ENCODE results near the gene PSMC4.
A peak's percentile ranks its signal among the peaks of the same experiment; 100 is the strongest.

The PSMC4 gene

GRCh38 chr19:39993605-39994004, 22.6 kb downstream of the PSMC4 start:
- no peak for DNase-seq (ENCODE audit: low spot score)

- DNase-seq (ENCODE audit: low spot score) = no peak
These were observed 23.4 kb downstream of the PSMC4 start for GRCh38 chr19:39994361-39994760.

- no peak for DNase-seq (ENCODE audit: low spot score)
These were observed 24.8 kb downstream of the PSMC4 start for GRCh38 chr19:39995794-39996193.

GRCh38 chr19:39996218-39996810, 25.3 kb downstream of the PSMC4 start:
- peak; percentile 51 for DNase-seq (ENCODE audit: low spot score)

DNA sequence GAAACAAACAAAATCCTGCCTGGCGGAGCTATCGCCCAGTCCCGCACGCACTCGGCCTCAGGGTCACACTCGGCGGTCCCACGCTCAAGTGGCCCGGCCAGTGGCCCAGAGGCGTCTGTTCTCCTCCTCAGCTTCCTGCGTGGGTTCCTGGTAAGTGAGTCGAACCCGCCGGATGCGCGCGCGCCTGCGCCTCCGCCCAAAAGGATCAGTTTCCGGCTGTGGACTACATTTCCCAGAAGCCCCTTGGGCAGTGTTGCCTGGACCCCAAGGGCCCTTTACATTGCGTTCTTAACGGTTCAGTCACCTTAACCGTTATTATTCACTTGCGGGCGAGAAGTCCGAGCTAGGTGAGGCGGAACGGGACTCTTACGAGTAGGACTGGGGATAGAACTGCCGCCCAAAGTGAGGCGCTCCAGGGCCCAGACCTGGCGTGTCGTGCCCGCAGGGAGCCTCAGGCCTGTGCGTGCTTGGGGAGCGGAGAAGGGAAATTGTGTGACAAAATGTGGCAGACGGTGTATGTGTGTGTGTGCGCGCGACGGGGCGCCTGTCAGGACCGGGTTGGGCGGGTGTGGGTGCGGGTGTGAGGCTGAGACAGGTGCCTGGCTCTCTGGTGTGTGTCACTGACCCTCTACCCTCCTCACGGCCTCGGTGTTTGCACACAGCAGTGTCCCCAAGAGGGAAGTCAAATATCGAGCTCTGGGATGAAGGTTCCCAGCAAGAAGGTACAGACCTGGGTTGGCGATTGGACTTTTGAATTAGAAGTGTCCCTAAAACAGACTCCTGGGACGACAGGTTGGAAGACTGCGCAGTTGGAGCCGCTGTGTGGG, 26.1 kb downstream of the PSMC4 start, which contains the start of gene ZNF546:
Gene ZNF546 (plus strand): TSS at position 250 of the 827 bp plus-strand sequence. CDS start 1,267 bp downstream, outside the sequence.
- peak; percentile 97 for DNase-seq (ENCODE audit: low spot score)

DNA sequence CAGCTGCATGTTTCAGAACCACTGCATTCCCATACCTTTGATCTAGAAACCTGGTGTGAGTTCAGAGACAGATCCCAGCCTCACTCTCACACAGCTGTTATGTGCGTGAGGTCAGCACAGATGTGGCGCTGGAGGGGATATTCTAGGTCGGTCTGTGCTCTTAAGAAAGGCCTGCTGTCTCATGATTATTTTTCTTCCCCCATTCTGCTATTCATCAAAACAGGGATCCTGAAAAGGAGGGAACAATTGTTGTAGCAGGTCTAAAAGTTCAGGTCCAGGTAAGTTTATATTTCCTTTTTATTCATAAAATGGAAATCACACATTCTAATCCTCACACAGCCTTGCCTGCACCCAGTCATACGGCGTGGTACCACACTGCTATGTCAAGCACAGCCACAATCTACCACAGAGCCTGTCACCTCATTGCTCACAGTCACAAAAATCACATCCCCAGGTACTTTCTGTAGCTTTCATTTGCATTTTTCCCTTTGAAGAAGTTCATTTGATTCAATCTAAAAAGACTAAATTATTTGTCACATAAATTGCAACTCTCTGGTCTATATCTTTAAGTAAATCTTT, 26.8 kb downstream of the PSMC4 start:
- peak; percentile 6 for DNase-seq (ENCODE audit: low spot score)

DNA sequence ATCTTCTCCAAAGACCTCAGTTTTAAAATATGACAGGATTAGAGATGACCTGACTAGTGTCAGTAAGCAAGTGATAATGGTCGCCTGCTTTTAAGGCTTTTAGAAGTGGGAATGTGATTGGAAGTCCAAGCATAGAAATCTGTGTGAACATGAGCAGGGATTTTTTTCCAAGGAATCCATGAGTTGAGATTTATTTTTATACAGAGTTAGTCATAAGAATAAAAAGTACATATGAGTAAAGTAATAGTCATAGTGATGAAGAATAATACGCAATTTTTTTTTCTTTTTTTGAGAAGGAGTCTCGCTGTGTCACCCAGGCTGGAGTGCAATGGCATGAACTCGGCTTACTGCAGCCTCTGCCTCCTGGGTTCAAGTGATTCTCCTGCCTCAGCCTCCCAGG, 27.5 kb downstream of the PSMC4 start:
- no peak for DNase-seq (ENCODE audit: low spot score)

GRCh38 chr19:40005691-40006272, 34.8 kb downstream of the PSMC4 start:
- DNase-seq (ENCODE audit: low spot score) = no peak

GRCh38 chr19:40006273-40006691, 35.3 kb downstream of the PSMC4 start:
- DNase-seq (ENCODE audit: low spot score) = no peak

- no peak for DNase-seq (ENCODE audit: low spot score)
These were observed 38.7 kb downstream of the PSMC4 start for GRCh38 chr19:40009674-40010073.

DNA sequence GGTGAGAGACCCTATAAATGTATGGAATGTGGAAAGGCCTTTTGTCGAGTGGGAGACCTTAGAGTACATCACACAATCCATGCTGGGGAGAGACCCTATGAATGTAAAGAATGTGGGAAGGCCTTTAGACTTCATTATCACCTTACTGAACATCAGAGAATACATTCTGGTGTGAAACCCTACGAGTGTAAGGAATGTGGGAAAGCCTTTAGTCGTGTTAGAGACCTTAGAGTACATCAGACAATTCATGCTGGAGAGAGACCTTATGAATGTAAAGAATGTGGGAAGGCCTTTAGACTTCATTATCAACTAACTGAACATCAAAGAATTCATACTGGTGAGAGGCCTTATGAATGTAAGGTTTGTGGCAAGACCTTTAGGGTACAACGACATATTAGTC, 43.0 kb downstream of the PSMC4 start:
- no peak for DNase-seq (ENCODE audit: low spot score)

GRCh38 chr19:40023969-40024368, 53.0 kb downstream of the PSMC4 start:
- no peak for DNase-seq (ENCODE audit: low spot score)

GRCh38 chr19:40025938-40026596, 55.1 kb downstream of the PSMC4 start:
- no peak for DNase-seq (ENCODE audit: low spot score)

GRCh38 chr19:40026597-40026970, 55.6 kb downstream of the PSMC4 start:
- DNase-seq (ENCODE audit: low spot score) = no peak
